Fibroblast of lung (primary cell): ENCODE results near the gene PVRIG.
"Not testable (repeated sequence)": the region's sequence is repeated elsewhere in the genome, so short reads cannot be mapped to it uniquely, and the experiment has no call there.

Experiments used
- EZH2 ChIP-seq: IDR thresholded peaks from 2 replicates; pipeline ENCODE4 v1.5.1; 2012; ENCODE audit warnings: low read length, control low read depth, mild to moderate bottlenecking; ENCODE audit errors: missing control alignments
- TF ChIP-seq, protein P1 (sequence below), 2 donors: IDR thresholded peaks in 1 of 2; conservative IDR thresholded peaks in 1 of 2; 1 replicate in 1 of 2; 2 replicates in 1 of 2; pipeline ENCODE4 v1.5.1; 2011 to 2012; ENCODE audit warnings: low read length in 2 of 2, control low read depth in 1 of 2, inconsistent platforms in 1 of 2, low read depth in 1 of 2, mild to moderate bottlenecking in 1 of 2

DNA sequence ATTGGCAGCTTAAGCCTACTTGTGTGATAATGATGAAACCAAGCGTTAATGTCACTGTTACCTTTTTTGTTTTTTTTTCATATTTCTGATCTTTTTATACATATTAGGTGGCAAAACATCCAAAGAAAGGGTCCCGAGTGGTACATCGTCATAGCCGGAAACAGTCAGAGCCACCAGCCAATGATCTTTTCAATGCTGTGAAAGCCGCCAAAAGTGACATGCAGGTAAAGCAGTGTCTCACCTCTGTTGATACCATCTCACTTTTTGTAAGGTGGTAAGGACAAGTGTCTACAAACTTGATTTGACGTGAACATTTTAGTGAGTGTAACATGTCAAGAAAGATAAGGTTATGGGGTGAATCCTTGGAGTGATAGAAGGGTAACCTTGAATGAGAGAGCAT lies 37.1 kb upstream of the PVRIG start:
- TF ChIP-seq, protein P1, sequence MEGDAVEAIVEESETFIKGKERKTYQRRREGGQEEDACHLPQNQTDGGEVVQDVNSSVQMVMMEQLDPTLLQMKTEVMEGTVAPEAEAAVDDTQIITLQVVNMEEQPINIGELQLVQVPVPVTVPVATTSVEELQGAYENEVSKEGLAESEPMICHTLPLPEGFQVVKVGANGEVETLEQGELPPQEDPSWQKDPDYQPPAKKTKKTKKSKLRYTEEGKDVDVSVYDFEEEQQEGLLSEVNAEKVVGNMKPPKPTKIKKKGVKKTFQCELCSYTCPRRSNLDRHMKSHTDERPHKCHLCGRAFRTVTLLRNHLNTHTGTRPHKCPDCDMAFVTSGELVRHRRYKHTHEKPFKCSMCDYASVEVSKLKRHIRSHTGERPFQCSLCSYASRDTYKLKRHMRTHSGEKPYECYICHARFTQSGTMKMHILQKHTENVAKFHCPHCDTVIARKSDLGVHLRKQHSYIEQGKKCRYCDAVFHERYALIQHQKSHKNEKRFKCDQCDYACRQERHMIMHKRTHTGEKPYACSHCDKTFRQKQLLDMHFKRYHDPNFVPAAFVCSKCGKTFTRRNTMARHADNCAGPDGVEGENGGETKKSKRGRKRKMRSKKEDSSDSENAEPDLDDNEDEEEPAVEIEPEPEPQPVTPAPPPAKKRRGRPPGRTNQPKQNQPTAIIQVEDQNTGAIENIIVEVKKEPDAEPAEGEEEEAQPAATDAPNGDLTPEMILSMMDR (conservative IDR thresholded peaks at IDR 0.05 in 1 of 2, IDR thresholded peaks at IDR 0.05 in 1 of 2; ENCODE audit: low read depth in 1 of 2, low read length in 2 of 2) = not testable (repeated sequence)
- not testable (repeated sequence) for TF ChIP-seq EZH2
